Skin of body (tissue), 2 donors: ENCODE results near the gene PPCS. TPM values are rescaled to one million over a fixed set of nuclear protein-coding genes. Genes with fewer than 3 reads are reported as not detected.

ENCODE experiments used
- small RNA-seq: library from RNA; depleted of rRNA; stranded (forward); fragments of <200 nt; gene quantifications from one replicate; pipeline ENCODE3, GENCODE V24; 2014; ENCODE audit warnings: low replicate concordance
- total RNA-seq: library from RNA; depleted of rRNA; stranded (reverse); fragments of >200 nt; gene quantifications from one replicate; pipeline ENCODE4 v1.2.3, GENCODE V29; 2014

Gene PPCS
- total RNA-seq, 1 donor from 2014 or later, result 26.3 TPM

Small RNA genes within 50 kb of the gene (small RNA-seq; reads per million reads assigned to genes)
- gene TMSB4XP1, result not detected

Other genes with a start within 250 kb of the PPCS start
- gene FOXJ3, start 121.3 kb upstream of the PPCS start, total RNA-seq, result 60.5 TPM
- 0.10 TPM for gene RIMKLA, start 75.8 kb upstream of the PPCS start, total RNA-seq
- gene ZMYND12, start 521 bp upstream of the PPCS start, total RNA-seq, result 0.30 TPM
- 1.8 TPM for gene CCDC30, start 6.7 kb downstream of the PPCS start, total RNA-seq
- gene PPIH, start 201.9 kb downstream of the PPCS start, total RNA-seq, result 22.1 TPM
- 297 TPM for gene YBX1, start 225.9 kb downstream of the PPCS start, total RNA-seq